Inferior parietal cortex (tissue), 1 donor: ENCODE results near the gene DENR.

ENCODE experiments used
- DNase-seq: peaks from one replicate; pipeline ENCODE4 v3.0.0-alpha.2; 2016; ENCODE audit errors: extremely low spot score

The DENR gene

DNA sequence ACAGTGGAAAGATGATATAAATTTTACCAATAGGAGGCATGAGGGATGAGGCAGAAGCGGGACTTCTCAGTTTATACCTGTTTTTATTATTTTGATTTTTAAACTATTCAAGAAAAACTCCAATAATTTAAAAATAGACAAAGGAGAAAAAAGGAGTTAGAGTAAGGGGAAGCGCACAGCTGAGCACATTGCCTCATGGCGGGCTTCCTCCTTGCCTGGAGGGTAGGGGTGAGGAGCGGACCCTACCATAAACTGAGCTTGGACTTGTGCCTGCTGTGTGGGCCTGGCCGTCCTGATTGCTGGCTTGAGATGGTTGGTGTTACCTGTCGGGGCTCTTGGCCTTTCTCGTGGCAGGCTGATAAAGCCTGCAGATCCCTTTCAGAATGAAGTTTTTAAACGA is 67.5 kb downstream of the DENR start:
- no peak for DNase-seq
